Measurements from ENCODE around the gene DUSP2.
"Not testable (repeated sequence)": the region's sequence is repeated elsewhere in the genome, so short reads cannot be mapped to it uniquely, and the experiment has no call there.

Gene DUSP2

DNA sequence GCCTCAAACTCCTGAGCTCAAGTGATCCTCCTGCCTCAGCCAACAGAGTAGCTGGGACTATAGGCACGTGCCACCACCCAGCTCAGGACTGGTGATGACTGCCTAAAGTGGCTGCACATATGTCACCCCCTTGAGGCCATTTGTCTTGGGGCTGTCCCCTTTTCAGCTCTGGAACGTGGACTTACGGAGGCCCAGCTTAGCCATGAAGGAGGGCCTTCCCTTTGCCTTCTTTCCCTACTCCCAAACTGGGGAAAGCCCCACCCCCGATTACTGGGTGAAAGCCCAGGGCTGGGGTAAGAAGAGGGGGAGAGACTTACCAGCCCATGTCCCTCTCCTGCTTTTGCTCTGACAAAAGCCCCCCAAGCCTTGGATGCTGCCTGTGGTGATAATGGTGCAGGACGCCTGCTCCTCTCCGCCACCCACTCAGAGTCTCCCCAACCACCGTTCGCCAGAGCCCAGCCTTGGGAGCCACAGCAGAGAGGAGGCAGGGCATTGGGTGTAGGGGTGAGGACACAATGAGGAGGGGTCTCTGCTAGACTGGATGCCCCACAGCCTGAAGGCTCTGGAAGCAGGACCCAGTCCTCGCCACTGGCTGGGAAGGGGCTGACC lies 2.5 kb upstream of the DUSP2 start:
- DNase-seq (ENCODE audit: low read depth, low spot score) = no peak

DNA sequence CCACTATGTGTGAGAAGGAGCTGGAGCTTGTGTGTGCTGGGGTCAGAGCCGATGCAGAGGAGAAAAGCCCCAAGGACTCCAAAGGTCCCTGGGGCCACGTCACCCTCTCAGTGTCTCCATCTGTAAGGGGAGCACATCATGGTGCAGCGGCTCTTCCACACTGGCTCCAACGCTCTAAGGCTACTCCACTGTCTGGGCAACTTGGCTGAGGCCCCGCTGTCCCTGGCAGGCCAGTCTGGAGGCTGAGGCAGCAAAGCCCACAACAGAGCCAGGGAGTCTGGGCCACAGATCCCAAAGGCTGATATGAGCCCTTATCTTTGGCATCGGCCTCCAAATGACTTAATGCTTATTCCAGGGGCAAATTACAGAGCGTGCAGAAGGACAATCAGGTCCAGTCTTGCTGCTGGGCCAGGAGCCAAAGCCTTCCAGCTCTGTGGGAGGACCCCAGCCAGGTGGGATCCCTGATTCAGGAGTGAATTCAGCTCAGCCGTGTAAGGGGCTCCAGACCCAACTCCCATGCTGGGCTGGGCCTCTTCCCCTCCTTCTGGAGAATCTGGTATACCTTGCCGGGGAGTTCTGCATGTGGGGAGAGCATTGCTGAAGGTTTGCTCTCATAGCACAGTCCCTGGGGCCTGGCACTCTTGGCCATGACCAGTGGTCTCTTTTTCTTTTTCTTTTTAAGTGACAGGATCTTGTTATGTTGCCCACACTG lies 1.8 kb upstream of the DUSP2 start:
- DNase-seq (ENCODE audit: low read depth, low spot score) = no peak

DNA sequence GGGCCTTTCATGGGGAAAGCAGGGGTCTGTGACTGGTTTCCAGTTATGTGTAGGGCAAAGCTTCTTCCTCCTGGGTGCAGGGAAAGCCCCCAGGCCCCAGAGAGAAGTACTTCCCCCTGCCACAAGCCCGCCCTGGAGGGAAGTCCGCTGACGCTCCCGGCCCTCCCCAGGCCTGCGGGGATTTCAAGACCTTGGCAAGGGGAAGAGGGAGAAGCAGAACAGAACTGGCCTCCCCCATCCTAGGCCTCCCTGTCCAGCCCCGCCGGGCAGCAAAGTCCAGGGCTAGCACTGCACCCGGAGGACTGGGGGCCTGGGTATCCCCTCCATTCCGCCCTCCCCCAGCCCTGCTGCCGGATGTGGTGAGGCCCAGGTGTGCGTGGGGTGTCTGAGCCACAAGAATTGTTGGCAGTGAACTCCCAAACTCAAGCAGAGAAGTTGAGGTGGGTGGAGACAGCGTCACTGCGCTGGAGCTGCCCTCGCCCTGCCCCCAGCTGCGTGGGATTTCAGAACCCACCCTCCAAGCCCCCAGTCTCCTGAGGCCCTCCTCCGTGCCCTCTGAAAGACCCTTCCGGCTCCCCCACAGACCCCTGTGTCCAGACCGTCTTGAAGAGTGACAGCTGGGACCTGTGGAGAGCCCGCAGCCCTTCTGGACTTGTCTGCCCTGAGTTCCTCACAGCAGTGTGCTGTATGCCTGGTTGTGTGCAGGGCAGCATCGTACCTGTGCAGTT lies 1.1 kb upstream of the DUSP2 start:
- DNase-seq (ENCODE audit: low read depth, low spot score) = peak; percentile 82

DNA sequence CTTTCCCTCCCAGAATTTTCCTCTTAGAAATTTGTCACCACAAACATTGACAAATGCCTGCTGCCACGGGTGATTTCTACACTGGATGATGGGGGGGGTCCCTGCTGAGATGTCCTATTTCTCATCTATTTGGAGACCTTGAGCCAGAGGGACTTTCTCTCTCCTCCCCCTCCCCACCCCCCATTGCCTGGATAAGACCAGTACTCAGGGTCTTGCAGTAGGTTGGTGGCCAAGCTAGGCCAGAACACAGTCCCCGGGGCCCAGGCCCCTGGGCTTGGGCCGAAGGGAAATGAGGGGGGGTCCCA lies 560 bp upstream of the DUSP2 start:
- DNase-seq (ENCODE audit: low read depth, low spot score) = no peak

DNA sequence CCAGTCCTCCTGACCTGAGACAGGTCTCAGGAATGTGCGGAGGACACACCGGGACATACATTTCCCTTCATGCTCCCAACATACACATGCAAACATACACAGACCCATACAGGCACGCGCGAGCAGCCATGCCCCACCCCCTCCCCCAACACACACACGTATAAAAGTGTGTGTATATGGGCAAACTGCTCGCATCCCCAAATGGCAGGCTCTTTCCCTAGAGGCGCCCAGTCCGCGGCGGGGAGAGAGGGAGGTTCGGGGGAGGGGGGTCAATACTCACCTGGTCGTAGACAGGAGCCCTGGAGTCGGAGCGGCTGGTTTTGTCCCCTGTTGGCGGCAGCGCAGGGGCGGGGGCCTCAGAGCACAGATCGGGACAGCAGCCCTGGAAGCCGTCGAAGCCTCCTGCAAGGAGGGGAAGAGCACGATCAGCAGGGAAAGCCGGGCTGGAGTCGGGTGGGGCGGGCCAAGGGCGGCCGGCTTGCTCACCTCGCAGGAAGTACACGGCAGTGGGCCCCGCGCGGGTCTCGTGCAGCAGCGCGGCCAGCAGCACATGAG lies 682 bp downstream of the DUSP2 start:
- DNase-seq (ENCODE audit: low read depth, low spot score) = peak; percentile 30

DNA sequence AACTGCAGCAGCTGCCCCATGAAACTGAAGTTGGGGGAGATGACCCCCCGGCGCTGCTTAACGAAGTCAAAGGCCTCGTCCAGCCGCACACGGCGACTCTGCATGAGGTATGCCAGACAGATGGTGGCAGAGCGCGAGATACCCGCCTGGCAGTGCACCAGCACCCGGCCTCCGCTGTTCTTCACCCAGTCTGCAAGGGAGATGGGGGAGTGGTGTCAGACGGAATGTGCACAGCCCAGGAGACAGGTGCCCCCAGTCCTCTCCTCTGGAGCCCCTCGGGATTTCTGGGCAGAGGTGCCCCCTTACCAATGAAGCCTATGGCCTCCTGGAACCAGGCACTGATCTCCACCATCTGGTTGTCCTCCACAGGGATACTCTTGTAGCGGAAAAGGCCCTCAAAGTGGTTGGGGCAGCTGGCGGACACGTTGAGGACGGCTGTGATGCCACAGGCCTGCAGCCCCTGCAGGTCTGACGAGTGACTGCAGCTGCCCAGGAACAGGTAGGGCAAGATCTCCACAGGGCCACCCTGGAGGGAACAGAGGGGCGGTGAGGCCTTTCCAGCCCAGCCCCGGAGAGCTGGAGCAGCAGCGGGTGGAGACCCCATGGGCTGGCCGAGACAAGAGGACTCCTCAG lies 1.3 kb downstream of the DUSP2 start:
- DNase-seq (ENCODE audit: low read depth, low spot score) = no peak

DNA sequence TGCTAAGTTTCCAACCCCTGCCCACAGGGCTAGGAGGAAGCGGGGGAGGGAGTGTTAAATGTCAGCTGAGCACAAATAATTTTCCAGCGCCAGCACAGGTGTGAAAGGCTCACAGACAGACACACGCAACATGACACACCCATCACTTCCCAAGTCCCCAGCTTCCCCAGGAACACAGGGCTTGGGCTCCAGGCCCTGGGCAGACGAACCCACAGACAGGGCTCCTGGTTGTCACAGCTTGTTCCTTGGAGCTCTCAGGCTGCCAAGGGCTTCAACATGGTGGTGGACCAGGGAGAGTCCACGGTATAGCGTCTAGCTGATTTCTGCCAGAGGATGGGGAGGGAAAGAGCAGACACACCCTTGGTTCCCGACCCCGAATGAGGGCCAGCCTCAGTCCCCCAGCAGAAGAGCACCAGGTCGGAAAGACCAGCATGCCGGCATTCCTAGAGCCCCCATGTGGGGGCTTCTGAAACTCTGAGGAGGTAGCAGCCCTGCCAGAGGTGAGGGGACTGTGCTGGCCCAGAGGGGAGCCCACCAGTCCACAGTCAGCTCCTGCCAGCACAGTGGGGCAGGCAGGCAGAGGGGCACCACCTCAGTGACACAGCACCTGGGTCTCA lies 1.9 kb downstream of the DUSP2 start:
- no peak for DNase-seq (ENCODE audit: low read depth, low spot score)

DNA sequence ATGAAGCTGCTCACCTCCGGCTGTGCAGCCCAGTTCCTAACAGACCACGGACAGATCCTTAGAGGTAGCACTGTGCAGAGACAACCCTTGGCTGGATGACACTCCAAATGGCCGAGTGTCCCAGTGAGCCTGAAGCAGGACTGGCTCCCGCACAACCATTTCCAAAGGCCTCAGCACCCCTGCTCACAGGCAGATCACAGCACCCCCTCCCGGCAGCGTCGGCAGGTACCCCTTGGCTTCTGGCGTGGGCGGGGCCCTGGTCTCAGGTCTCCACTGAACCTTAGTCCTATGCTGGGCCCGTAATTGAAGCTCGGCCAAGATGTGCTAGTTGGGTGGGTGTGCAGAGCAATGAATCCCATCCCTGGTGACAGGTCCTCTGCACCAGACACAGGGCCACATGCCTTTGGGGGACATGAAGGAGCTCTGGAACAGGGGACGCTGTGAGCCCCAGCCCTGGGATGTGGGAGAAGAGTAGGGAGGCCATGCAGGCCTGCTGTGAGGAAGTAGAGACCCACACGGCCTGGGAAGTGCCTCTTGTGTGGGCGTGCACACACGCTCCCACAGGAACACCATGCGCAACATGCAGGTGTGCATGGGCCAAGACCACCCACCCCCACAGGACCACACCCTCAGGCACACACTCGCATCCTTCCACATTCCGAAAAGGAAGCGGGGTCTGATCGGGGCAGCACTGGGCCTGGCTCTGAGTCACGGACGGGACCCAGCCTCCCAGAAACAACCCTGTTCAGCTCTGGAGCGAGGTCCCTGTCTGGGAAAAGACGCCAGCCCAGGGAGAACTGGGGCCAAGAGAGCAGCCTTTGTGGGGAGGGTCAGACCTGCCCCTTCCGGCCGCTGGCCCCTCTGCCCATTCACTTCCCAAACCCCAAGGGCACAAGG lies 2.8 kb downstream of the DUSP2 start:
- peak; percentile 57 for DNase-seq (ENCODE audit: low read depth, low spot score)

DNA sequence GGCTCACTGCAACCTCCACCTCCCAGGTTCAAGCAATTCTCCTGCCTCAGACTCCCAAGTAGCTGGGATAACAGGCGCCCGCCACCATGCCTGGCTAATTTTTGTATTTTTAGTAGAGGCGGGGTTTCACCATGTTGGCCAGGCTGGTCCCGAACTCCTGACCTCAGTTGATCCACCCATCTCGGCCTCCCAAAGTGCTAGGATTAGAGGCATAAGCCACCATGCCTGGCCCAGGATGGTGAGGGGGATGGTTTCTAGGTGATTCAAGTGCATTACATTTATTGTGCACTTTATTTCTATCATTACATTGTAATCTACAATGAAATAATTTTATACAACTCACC lies 3.6 kb downstream of the DUSP2 start:
- DNase-seq (ENCODE audit: low read depth, low spot score) = not testable (repeated sequence)

DNA sequence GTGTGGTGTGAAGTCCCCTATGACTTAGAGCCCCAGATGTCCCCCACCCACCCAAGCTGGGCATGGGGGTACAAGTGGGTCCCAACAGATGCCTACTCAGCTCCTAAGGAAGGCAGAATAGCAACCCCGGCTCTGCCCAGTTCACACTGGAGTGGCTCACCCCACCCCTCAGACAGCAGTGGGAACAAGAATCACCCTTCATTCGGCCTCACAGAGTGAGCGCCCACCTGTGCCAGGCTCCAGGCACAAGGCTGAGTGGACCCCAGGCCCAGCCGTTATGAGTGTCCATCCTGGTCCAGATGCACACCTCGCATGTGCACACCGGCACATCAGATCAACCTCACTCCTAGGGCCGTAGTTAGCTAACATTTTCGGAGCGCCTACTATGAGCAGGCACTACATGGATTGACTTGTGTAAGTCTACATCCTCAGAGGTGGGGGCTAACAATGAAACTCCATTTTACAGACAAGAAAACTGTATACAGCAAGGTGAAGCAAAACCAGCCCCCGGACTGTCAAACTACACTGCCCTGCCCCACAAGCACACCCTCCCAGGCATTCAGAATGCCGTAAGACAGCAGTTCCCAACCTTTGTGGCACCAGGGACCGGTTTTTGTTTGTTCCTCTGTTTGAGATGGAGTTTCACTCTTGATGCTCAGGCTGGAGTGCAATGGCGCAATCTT lies 4.2 kb downstream of the DUSP2 start:
- DNase-seq (ENCODE audit: low read depth, low spot score) = no peak

DNA sequence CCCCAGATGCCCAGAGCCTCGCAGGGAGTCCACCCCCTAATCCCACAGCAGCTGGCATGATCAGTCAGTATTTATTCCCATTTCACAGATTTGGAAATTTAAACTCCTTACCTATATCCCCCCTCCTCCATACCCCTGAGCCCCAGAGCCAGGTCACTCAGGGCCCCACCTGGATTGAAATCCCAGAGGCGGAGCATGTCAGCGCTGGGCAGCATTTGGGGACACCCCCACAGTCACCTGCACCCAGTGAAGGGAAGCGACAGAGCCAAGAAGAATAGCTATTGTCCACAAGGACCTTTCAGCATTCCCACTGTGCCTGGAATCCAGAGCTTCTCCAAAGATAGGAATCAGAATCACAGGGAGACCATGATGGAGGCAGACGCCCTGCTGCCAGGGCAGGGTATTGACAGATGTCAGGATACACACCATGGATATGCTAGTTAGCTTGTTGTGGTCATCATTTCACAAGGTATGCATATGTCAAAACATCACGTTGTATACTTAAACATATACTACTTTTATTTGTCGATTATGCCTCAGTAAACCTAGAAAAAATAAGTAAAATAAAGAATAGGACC lies 6.0 kb downstream of the DUSP2 start:
- DNase-seq (ENCODE audit: low read depth, low spot score) = no peak

DNA sequence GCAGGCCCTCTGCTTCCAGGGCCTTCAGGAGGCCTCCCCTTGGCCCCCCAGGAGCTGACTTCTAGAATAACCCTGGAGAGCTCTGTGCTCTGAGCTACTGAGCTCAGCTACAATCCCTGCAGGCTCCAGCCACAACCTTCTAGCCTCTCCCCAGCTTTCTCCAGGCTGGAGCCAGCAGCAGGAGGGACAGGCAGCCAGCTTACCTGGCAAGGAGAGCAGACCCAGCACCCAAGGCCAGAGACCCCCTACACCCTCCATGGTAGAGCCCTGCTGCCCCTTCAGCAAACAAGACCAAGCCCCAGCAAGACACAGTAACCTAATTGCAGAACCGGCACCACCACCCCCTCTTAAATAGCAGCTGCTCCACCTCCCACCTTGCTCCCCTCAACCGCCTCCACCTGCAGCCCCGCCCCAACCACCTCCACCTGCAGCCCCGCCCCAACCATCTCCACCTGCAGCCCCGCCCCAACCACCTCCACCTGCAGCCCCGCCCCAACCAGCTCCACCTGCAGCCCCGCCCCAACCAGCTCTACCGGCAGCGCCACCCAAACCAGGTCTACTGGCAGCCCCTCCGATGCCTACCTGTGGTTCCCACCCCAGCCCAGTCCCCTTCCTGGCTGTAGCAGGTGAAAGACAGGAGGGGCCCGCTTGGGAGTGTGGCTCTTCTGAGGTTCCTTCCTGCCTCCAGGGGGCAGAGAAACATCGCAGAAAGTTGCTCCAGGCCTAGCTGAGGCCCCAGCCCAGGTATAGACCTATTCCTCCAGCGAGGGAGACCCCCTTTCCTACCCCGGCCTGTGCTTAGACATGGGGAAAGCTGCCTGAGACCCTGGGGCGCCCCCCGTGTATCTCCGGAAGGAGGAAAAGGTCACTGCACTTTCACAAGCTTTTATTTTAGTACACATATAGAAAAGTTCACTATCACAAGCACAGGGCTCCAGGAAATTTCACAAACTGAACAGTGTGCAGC lies 6.8 kb downstream of the DUSP2 start, which contains the start of gene ASTL:
TSS of gene ASTL (minus strand) at position 324 of the 967 bp plus-strand sequence. CDS start at position 258, 66 bp downstream.
- DNase-seq (ENCODE audit: low read depth, low spot score) = peak; percentile 50

DNA sequence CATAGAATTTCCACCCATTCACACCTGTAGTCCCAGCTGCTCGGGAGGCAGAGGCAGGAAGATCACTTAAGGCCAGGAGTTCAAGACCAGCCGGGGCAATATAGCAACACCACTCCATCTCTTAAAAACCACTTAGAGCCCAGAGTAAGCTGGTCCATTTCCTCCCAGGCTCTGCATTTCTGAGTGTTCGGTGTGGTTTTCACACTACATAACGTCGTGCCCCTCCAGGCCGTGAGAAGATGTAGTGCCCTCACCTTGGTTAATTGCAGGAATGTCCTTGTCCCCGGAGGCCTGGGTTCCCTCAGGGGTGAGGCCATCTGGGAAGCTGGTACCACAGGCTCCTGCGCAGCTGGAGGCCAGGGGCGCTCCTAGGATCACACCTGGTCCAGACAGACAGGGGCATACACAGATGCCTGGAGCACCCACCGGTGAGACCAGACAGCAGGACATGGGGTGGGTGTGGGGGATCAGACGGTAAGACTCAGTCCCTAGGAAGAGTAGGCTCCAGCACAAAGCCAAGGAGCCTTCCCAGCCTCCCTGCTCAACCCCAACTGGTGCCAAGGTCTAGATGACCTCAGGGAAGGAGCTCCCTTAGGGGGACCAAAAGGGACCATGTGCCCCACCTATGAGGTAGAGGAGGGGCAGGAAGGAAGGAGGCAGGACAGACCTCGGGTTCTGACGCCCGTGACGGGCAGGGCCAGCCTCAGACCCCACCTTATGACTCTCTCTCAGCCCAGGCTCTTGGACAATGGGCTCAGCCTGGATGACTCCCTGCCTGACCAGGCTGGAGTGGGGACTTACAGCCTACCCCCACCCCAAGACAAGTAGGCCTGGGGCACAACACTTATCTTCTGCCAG lies 7.7 kb downstream of the DUSP2 start:
- no peak for DNase-seq (ENCODE audit: low read depth, low spot score)

DNA sequence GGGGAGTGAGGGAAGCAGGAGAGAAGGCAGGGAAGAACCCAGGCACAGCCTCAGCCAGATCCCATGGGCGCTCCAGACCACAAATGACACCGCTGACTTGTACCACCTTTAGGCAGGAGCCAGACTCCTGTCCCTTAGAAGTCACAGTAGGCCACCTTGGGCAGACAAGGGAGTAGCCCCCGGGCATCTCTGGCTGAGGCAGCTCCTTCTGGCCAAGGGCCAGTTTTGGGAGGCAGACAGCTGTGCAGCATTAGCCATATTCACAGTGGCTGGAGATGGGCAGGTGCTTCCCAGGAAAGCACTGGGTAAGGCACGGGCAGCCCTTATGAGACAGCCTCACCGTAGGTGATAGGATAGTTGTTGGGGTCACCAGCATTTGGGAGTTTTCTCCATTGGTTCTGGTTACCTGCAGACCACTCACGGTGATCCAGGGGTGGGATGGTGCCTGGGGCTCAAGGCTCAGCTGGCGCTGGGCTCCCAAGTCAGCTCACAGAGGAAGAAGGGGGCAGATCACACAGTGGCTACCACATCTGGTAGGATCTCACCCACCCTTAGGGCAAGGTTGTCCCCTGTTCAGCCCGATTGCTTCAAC lies 9.0 kb downstream of the DUSP2 start:
- no peak for DNase-seq (ENCODE audit: low read depth, low spot score)

DNA sequence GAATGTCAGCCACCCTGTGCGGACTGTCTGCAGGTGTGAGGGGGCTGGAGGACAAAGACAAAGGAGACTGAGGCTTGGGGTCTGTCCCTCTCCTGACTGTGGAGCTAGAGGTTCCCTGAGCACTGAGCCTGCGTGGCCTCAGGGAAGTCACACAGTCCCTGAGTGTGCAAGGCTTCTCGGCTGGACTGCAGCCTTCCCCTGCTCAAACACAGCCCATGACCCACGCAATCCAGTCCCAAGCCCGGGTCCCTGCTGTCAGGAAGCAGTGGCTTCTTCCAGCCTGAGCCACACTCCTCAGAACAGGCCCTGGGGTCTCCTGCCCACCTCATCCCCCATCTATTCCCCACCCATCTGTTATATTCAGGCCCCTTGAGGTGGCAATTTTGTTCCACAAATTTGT lies 9.6 kb downstream of the DUSP2 start:
- DNase-seq (ENCODE audit: low read depth, low spot score) = no peak

DNA sequence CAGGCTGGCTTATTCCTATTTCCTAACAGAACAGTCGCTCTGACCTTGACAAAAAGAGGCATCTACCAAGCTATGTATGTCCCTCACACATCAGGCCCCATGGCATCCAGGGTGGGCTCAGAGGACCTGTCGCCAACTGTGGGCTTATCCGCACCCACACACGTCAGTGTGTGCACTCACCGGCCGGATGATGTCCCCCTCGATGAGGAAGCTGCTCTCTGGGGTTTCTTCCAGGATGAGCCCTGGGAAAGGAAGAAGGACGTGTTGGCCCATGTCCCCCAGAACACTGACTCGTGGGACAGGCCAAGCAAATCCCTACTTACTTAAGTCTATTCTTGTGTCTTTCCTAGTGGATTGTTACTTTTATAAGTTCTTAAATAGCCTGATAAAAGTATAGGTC lies 10.1 kb downstream of the DUSP2 start:
- no peak for DNase-seq (ENCODE audit: low read depth, low spot score)

DNA sequence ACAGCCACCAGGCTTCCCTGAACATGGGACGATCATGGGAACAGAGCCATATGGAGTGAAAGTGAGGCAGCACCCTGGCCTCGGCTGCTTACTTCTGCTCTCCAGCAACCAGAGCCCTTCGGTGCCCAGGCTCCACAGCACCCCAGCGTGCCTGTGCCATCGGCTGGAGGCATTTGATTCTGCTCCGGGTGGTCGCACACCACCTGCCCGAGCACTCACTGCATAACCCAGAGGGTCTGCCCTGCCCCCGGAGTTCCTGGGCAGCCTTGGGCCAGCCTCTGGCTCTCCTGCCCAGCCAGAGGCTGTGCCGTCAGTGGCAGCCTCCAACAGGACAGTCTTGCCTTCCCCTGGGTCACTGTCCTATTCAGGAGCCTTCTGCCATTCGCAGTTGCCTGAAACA lies 10.8 kb downstream of the DUSP2 start:
- no peak for DNase-seq (ENCODE audit: low read depth, low spot score)

Data from activated CD4-positive, CD25-positive, alpha-beta regulatory T cell treated with anti-CD3 and anti-CD28 coated beads, Interleukin-2, amount 50 U/mL, for 16 hours (primary cell).